Epithelial cell of esophagus (primary cell): ENCODE data around the gene SCN4A.
A peak's percentile ranks its signal among the peaks of the same experiment; 100 is the strongest.
"Not testable (repeated sequence)": the region's sequence is repeated elsewhere in the genome, so short reads cannot be mapped to it uniquely, and the experiment has no call there.

Source experiments
- DNase-seq: peaks from one replicate; pipeline ENCODE4 v3.0.0; 2010; ENCODE audit warnings: low read depth
- H3K4me3 ChIP-seq: 2 replicates; pipeline ENCODE4 v1.5.1; 2011; ENCODE audit warnings: mild to moderate bottlenecking, low read length, control low read depth
- CTCF ChIP-seq: IDR thresholded peaks from 2 replicates; pipeline ENCODE4 v1.5.1; 2011; ENCODE audit warnings: low read depth, mild to moderate bottlenecking, low read length, control low read depth, inconsistent platforms; ENCODE audit not compliant: insufficient read depth; ENCODE audit errors: missing control alignments

SCN4A gene

GRCh38 chr17:63916566-63917185, 56.0 kb downstream of the SCN4A start:
- H3K4me3 ChIP-seq: no peak overlapping the region
- TF ChIP-seq CTCF: no peak
- no peak for DNase-seq

- H3K4me3 ChIP-seq, DNase-seq: not testable (repeated sequence)
Measured at GRCh38 chr17:63915753-63916152, 57.0 kb downstream of the SCN4A start.

GRCh38 chr17:63914471-63914870, 58.2 kb downstream of the SCN4A start:
- H3K4me3 ChIP-seq: no peak overlapping the region
- TF ChIP-seq CTCF: no peak
- no peak for DNase-seq

- no peak overlapping the region for H3K4me3 ChIP-seq
- peak; percentile 36 for DNase-seq
- peak; percentile 71 for TF ChIP-seq CTCF
Measured at GRCh38 chr17:63911657-63912100, 61.0 kb downstream of the SCN4A start.

- H3K4me3 ChIP-seq: no peak within 1 kb of the TSS
- DNase-seq: no peak
- TF ChIP-seq CTCF: no peak
Measured at GRCh38 chr17:63911041-63911635, 61.6 kb downstream of the SCN4A start, which contains the start of gene CSHL1. TSS of gene CSHL1 (minus strand) at chr17:63911258. CDS start at chr17:63911196, 62 bp downstream.

GRCh38 chr17:63910096-63910495, 62.6 kb downstream of the SCN4A start:
- no peak overlapping the region for H3K4me3 ChIP-seq
- TF ChIP-seq CTCF: no peak
- no peak for DNase-seq

GRCh38 chr17:63909586-63909985, 63.1 kb downstream of the SCN4A start:
- H3K4me3 ChIP-seq, DNase-seq: not testable (repeated sequence)

- not testable (repeated sequence) for H3K4me3 ChIP-seq
- peak; percentile 19 for DNase-seq
Measured at GRCh38 chr17:63907161-63907778, 65.4 kb downstream of the SCN4A start.

- H3K4me3 ChIP-seq, DNase-seq: not testable (repeated sequence)
Measured at GRCh38 chr17:63904796-63905195, 67.9 kb downstream of the SCN4A start.
